Thymus (tissue), 11 donors: ENCODE measurements around the gene ZBTB1. TPM values are rescaled to one million over a fixed set of nuclear protein-coding genes. Genes with fewer than 3 reads are reported as not detected.
A peak's percentile ranks its signal among the peaks of the same experiment; 100 is the strongest.

Source experiments
- DNase-seq, 9 donors: peaks; one replicate each; pipeline ENCODE4 v3.0.0-alpha.2; 2013; ENCODE audit warnings: low spot score in 9 of 9, low read depth in 6 of 9, missing footprints in 1 of 9
- H3K27ac ChIP-seq, 2 donors: one replicate each; pipeline ENCODE4 v1.5.1; 2013; ENCODE audit warnings: control low read depth in 1 of 2, low read depth in 1 of 2, low read length in 1 of 2, mild to moderate bottlenecking in 1 of 2, moderate library complexity in 1 of 2
- H3K27me3 ChIP-seq, 2 donors: one replicate each; pipeline ENCODE4 v1.5.1; 2013; ENCODE audit warnings: low read length in 1 of 2; ENCODE audit not compliant: control insufficient read depth in 2 of 2, insufficient read depth in 1 of 2
- H3K36me3 ChIP-seq, 2 donors: one replicate each; pipeline ENCODE4 v1.5.1; 2013; ENCODE audit warnings: low read length in 1 of 2, mild to moderate bottlenecking in 1 of 2, moderate library complexity in 1 of 2; ENCODE audit not compliant: control insufficient read depth in 2 of 2, insufficient read depth in 2 of 2
- H3K4me1 ChIP-seq, 2 donors: one replicate each; pipeline ENCODE4 v1.5.1; 2013; ENCODE audit warnings: low read length in 2 of 2; ENCODE audit not compliant: control insufficient read depth in 2 of 2, insufficient read depth in 2 of 2
- H3K4me3 ChIP-seq, 2 donors: one replicate each; pipeline ENCODE4 v1.5.1; 2013; ENCODE audit warnings: low read length in 2 of 2, control low read depth in 1 of 2, mild to moderate bottlenecking in 1 of 2
- H3K9me3 ChIP-seq, 2 donors: one replicate each; pipeline ENCODE4 v1.5.1; 2013; ENCODE audit warnings: low read length in 1 of 2, mild to moderate bottlenecking in 1 of 2; ENCODE audit not compliant: control insufficient read depth in 2 of 2, insufficient read depth in 1 of 2
- WGBS: extraction: QIAGEN DNeasy Blood & Tissue Kit; methylation state at CpG from one replicate; pipeline ENCODE4 v1.1.7; 2013; 5-methylcytosine and 5-hydroxymethylcytosine counted together
- polyA plus RNA-seq: library from polyadenylated mRNA; stranded (reverse); fragments of 200-250 nt; gene quantifications from one replicate; pipeline ENCODE4 v1.2.3, GENCODE V29; 2013
- total RNA-seq: library from RNA; stranded (reverse); fragments of 120-200 nt; gene quantifications from one replicate; pipeline ENCODE4 v1.2.4, GENCODE V29; 2013
- donor health status: healthy.

Gene ZBTB1
- total and polyA plus RNA-seq, 2 donors: 42.0 to 53.0 TPM

- 99% methylated on average over 5 of the region's 5 CpGs for WGBS
- H3K9me3 ChIP-seq: no peaks in the 10 kb centered on the region
Measured at GRCh38 chr14:64488590-64489099, 15.9 kb upstream of the ZBTB1 start.

GRCh38 chr14:64491637-64492036 is 12.9 kb upstream of the ZBTB1 start:
- H3K9me3 ChIP-seq: no peaks in the 10 kb centered on the region
- peaks cover 0 to 3% of the 10 kb centered on the region in 2 donors for H3K4me1 ChIP-seq
- no peak overlapping the region for H3K27ac ChIP-seq
- no peaks in the 10 kb centered on the region for H3K27me3 ChIP-seq
- no peak for DNase-seq
- 97% methylated on average over 2 of the region's 2 CpGs for WGBS
- peaks cover 19 to 66% of the 10 kb centered on the region in 2 donors for H3K36me3 ChIP-seq
- no peak overlapping the region for H3K4me3 ChIP-seq

More at GRCh38 chr14:64488590-64489099, 15.9 kb upstream of the ZBTB1 start:
- no peak overlapping the region for H3K4me3 ChIP-seq
- no peak overlapping the region for H3K27ac ChIP-seq
- H3K36me3 ChIP-seq: peaks cover 15 to 60% of the 10 kb centered on the region in 2 donors
- H3K4me1 ChIP-seq: peaks cover 0 to 3% of the 10 kb centered on the region in 2 donors
- no peak for DNase-seq
- no peaks in the 10 kb centered on the region for H3K27me3 ChIP-seq

- no peak overlapping the region for H3K4me3 ChIP-seq
- no peaks in the 10 kb centered on the region for H3K9me3 ChIP-seq
- DNase-seq: no peak
- H3K27me3 ChIP-seq: no peaks in the 10 kb centered on the region
- no peak overlapping the region for H3K27ac ChIP-seq
- 96% methylated on average over 3 of the region's 3 CpGs for WGBS
- peaks cover 0 to 3% of the 10 kb centered on the region in 2 donors for H3K4me1 ChIP-seq
- H3K36me3 ChIP-seq: peaks cover 5 to 56% of the 10 kb centered on the region in 2 donors
Measured at GRCh38 chr14:64493455-64493854, 11.1 kb upstream of the ZBTB1 start.

- Histone ChIP-seq H3K27ac (no peak overlapping the region), H3K36me3 (peaks cover 5 to 40% of the 10 kb centered on the region in 2 donors), H3K9me3 (no peaks in the 10 kb centered on the region), H3K27me3 (no peaks in the 10 kb centered on the region), H3K4me3 (no peak overlapping the region), H3K4me1 (peaks cover 5 to 12% of the 10 kb centered on the region in 2 donors)
- DNase-seq: no peak
Measured at GRCh38 chr14:64495252-64495651, 9.3 kb upstream of the ZBTB1 start.

GRCh38 chr14:64496764-64497163 is 7.8 kb upstream of the ZBTB1 start:
- Histone ChIP-seq H3K36me3 (peaks cover 5 to 34% of the 10 kb centered on the region in 2 donors), H3K27ac (no peak overlapping the region), H3K27me3 (no peaks in the 10 kb centered on the region), H3K4me3 (no peak overlapping the region), H3K9me3 (no peaks in the 10 kb centered on the region), H3K4me1 (peaks cover 10 to 22% of the 10 kb centered on the region in 2 donors)
- no peak for DNase-seq

- 99% methylated on average over 1 of the region's 1 CpG for WGBS
- no peak for DNase-seq
- Histone ChIP-seq H3K27ac (peak overlapping the region in 1 of 2 donors; percentile 99), H3K9me3 (no peaks in the 10 kb centered on the region), H3K4me3 (no peak overlapping the region), H3K36me3 (peaks cover 3 to 19% of the 10 kb centered on the region in 2 donors), H3K27me3 (no peaks in the 10 kb centered on the region), H3K4me1 (peaks cover 16 to 29% of the 10 kb centered on the region in 2 donors)
Measured at GRCh38 chr14:64500088-64500487, 4.5 kb upstream of the ZBTB1 start.

- Histone ChIP-seq H3K27me3 (no peaks in the 10 kb centered on the region), H3K9me3 (no peaks in the 10 kb centered on the region), H3K4me3 (peak overlapping the region; percentile 76 to 91), H3K36me3 (peaks cover 0 to 8% of the 10 kb centered on the region in 2 donors), H3K4me1 (peaks cover 16 to 38% of the 10 kb centered on the region in 2 donors), H3K27ac (peak overlapping the region; percentile 99)
- DNase-seq: peak in 7 of 9 donors; percentile 28 to 80 (median 50)
- WGBS: 22% methylated on average over 8 of the region's 8 CpGs
Measured at GRCh38 chr14:64501411-64502171, 3.0 kb upstream of the ZBTB1 start.

GRCh38 chr14:64502456-64502855 is 2.1 kb upstream of the ZBTB1 start:
- Histone ChIP-seq H3K9me3 (no peaks in the 10 kb centered on the region), H3K4me3 (peak overlapping the region; percentile 76 to 91), H3K27me3 (no peaks in the 10 kb centered on the region), H3K4me1 (peaks cover 16 to 45% of the 10 kb centered on the region in 2 donors), H3K36me3 (peaks cover 0 to 8% of the 10 kb centered on the region in 2 donors), H3K27ac (peak overlapping the region; percentile 99)
- WGBS: 42% methylated on average over 6 of the region's 6 CpGs
- peak in 2 of 9 donors; percentile 22 to 35 for DNase-seq

GRCh38 chr14:64502887-64503433 is 1.6 kb upstream of the ZBTB1 start:
- WGBS: under 1% methylated on average over 29 of the region's 29 CpGs
- H3K36me3 ChIP-seq: peaks cover 0 to 4% of the 10 kb centered on the region in 2 donors
- H3K27ac ChIP-seq: peak overlapping the region; percentile 99
- no peaks in the 10 kb centered on the region for H3K27me3 ChIP-seq
- no peaks in the 10 kb centered on the region for H3K9me3 ChIP-seq
- H3K4me3 ChIP-seq: peak overlapping the region; percentile 76 to 91
- peaks cover 16 to 49% of the 10 kb centered on the region in 2 donors for H3K4me1 ChIP-seq
- DNase-seq: peak in 4 of 9 donors; percentile 33 to 66 (median 46)
